ENCODE results near the gene TXLNB. TPM values are rescaled to one million over a fixed set of nuclear protein-coding genes. Genes with fewer than 3 reads are reported as not detected.

Gene TXLNB
- total and polyA plus RNA-seq, 11 donors, result 10.1 to 170 (median 113) TPM

GRCh38 chr6:139270249-139270648, 21.5 kb downstream of the TXLNB start:
- 91 to 97% (median 96%) methylated on average over 5 of the region's 5 CpGs for WGBS, 4 donors
- H3K9me3 ChIP-seq, result no peaks in the 10 kb centered on the region
- ATAC-seq (no peak), DNase-seq (no peak)
- H3K4me1 ChIP-seq, result peaks cover 0 to 8% (median 0%) of the 10 kb centered on the region in 12 donors
- no peak overlapping the region for H3K4me3 ChIP-seq
- intact Hi-C loops (cut with DNase I), result loop anchor here in 1 of 10 donors (1.0 kb wide), 1 partner anchor 27 kb away; no protein-coding TSS in a partner anchor
- H3K36me3 ChIP-seq, result peaks cover 0 to 67% (median 14%) of the 10 kb centered on the region in 9 donors
- TF ChIP-seq POLR2A (IDR thresholded peaks at IDR 0.05) (no peak), CTCF (IDR thresholded peaks at IDR 0.05) (no peak)
- H3K27ac ChIP-seq, result peak overlapping the region in 1 of 12 donors; percentile 38
- no peaks in the 10 kb centered on the region for H3K27me3 ChIP-seq

- H3K36me3 ChIP-seq, result peaks cover 0 to 77% (median 30%) of the 10 kb centered on the region in 9 donors
These were observed 26.1 kb downstream of the TXLNB start for GRCh38 chr6:139265512-139266190.

DNA sequence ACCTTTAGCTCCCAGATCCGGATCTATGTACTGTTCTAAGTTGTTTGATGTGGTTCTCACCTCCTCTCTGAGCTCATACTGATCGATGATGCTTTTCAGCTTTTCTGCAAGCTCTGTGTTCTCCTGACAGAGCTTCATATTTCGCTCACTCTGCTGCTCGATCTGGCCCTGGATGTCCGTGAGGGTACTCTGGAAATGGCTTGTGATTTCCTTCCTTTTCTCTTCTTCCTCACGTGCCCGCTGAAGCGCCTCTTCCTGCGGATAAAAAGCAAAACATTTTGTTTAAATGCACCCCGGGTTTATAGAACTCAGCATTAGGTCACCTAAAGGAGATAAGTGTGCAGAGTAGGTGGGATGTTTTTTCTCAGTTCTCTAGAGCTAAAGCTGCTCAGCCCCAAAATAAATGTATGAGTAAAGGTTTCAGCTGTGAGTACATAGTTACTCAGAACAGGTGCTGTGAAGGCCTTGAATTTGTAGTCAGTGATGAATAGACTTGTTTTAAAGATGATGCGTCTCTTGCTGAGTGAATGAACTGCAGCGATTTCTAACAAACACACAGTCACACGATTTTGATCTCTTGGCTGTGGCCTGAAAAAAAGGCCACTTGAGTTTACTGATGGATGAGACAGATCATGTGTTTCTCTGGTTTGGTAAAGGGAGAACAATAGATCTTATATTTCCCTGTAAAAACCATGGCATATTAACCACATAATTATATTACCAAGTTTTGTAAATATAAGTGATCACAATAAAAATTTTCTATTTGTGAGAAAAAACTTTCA, 29.1 kb downstream of the TXLNB start:
- 72 to 78% (median 76%) methylated on average over 13 of the region's 13 CpGs for WGBS, 4 donors
- H3K4me1 ChIP-seq, result peaks cover 0 to 8% (median 3%) of the 10 kb centered on the region in 12 donors
- H3K36me3 ChIP-seq, result peaks cover 0 to 70% (median 34%) of the 10 kb centered on the region in 9 donors
- DNase-seq, result no peak
- H3K9me3 ChIP-seq, result no peaks in the 10 kb centered on the region
- no peak for ATAC-seq
- no peak overlapping the region for H3K4me3 ChIP-seq
- no peaks in the 10 kb centered on the region for H3K27me3 ChIP-seq
- intact Hi-C loops (cut with DNase I), result no loop called here
- TF ChIP-seq POLR2A (IDR thresholded peaks at IDR 0.05) (no peak), CTCF (IDR thresholded peaks at IDR 0.05) (no peak)
- peak overlapping the region in 1 of 12 donors; percentile 18 for H3K27ac ChIP-seq

More at GRCh38 chr6:139265512-139266190, 26.1 kb downstream of the TXLNB start:
- no peak for TF ChIP-seq CTCF (IDR thresholded peaks at IDR 0.05)
- no peak for TF ChIP-seq POLR2A (IDR thresholded peaks at IDR 0.05)
- Histone ChIP-seq H3K27me3 (no peaks in the 10 kb centered on the region), H3K4me3 (no peak overlapping the region), H3K9me3 (no peaks in the 10 kb centered on the region), H3K27ac (no peak overlapping the region), H3K4me1 (peaks cover 0 to 8% (median 0%) of the 10 kb centered on the region in 12 donors)
- ATAC-seq, result no peak
- WGBS, 4 donors, result 94 to 100% (median 99%) methylated on average over 2 of the region's 2 CpGs
- intact Hi-C loops (cut with DNase I), result no loop called here
- no peak for DNase-seq

- intact Hi-C loops (cut with DNase I), result no loop called here
- Histone ChIP-seq H3K36me3 (peaks cover 0 to 72% (median 44%) of the 10 kb centered on the region in 9 donors), H3K4me1 (peaks cover 0 to 22% (median 5%) of the 10 kb centered on the region in 12 donors), H3K27ac (no peak overlapping the region), H3K9me3 (no peaks in the 10 kb centered on the region), H3K4me3 (no peak overlapping the region), H3K27me3 (no peaks in the 10 kb centered on the region)
- no peak for TF ChIP-seq CTCF (IDR thresholded peaks at IDR 0.05)
- no peak for TF ChIP-seq POLR2A (IDR thresholded peaks at IDR 0.05)
- ATAC-seq (peak in 1 of 4 donors; percentile 39), DNase-seq (no peak)
- WGBS, 4 donors, result 80 to 87% (median 83%) methylated on average over 5 of the region's 5 CpGs
These were observed 33.9 kb downstream of the TXLNB start for GRCh38 chr6:139257821-139258398.
